ENCODE measurements around the gene NPEPL1.

NPEPL1 gene

DNA sequence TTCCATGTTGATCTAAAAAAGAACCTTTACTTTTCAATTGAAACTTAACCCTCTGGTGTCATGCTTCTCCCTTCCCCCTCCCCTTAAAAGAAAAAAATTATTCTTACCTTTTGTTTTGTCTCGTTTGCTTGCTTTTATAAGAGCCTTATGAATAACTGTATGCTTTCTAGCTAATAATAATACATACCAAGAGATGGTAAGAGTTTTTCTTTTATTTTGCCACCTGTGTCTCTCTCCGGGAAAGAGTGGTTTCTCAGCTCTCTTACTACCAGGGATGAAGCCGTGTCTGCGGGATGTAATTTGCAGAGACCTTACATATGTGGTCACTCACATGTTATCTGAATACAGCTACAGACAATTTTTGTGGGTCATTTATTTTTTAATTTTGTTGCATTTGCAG lies 33.8 kb upstream of the NPEPL1 start:
- DNase-seq (ENCODE audit: low read depth) = no peak

DNA sequence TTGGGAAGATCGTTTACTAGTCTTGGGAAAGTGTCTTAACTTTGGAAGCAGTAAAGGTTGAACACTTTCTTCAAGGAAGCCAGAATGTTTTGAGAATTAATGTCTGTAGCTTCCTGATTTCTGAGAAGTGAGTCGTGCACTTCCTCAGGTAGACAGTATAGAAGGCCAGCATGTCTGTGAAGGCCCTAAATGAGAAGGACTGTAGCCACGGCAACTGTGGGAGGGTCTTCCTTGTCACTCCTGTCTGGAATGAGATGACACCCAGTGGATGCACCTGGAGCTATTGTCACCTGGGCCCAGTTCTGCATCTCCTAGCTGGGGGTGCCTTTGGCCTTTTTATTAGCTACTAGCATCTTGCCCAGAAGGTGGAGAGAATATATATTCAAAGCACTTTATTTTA lies 32.8 kb upstream of the NPEPL1 start:
- no peak for DNase-seq (ENCODE audit: low read depth)

DNA sequence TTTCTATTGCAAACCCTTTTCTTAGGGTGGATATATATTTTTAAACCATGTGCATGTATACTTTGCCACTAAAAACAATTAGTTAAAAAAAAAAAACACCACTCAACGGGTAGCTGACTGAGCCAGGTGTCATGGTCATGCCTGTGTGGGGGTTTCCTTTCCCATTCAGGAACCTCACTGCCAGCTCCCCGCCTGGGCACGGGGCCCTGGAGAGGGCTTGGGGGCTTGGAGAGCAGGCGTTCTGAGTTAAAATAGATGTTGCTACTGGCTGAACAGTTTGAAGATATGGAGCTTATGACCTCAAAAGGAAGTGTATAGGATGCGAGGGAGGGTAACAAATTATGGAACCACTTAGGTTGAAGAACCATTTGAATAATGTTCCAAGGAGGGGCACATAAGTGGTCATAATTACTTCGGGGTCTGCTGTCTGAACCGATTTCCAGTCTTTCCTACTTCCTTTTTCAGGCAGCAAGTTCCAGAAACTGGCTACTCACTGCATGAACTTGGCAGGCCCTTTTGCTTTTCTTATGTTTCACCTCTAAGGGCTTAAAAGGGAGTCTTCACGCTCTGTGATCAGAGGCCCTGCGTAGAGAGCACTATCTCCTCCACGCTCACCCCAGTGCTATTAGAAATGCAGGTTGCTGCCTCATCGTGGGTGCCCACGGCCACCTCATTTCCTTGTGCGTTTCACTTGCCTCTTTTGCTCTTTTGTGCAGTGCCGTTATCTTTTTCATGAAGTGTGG lies 31.6 kb upstream of the NPEPL1 start:
- no peak for DNase-seq (ENCODE audit: low read depth)

GRCh38 chr20:58661598-58662473 lies 30.8 kb upstream of the NPEPL1 start:
- DNase-seq (ENCODE audit: low read depth) = no peak

DNA sequence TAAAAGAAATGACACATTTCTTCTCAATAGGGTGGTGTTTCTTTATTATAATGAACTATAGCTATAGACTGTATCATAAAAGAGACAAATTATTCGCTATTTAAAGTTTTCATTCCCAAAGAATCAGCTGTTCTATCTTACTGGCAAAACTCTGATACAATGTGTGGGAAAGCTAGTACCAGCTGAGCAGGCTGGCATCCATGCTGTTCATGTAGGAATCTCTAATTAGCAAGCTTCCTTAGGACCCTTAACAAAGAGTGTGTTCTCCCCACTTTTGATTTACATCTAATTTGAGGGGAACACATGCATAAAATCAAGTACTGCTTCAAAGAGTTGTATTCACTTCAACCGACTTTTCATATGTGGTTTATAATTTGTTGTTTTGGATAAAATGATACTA lies 28.3 kb upstream of the NPEPL1 start:
- DNase-seq (ENCODE audit: low read depth) = no peak

DNA sequence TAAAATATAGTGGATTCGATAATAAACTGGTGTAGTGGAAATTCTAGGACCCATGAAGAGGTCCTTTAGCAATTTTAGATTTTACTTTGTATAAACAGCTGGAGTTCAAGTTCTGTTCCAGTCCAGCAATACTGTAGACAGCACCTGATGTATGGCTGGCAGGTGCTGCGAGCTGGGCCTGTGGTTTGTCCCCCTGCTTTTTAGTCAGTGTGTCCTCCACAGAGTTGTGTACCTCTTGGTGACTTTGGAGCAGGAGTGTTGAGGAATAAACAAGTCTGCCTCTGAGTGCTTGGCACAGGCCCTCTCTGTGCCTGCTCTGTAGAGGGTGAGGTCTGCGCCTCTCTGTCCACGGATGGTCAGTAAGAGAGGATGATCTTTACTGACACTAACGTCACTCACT lies 27.7 kb upstream of the NPEPL1 start:
- DNase-seq (ENCODE audit: low read depth) = no peak

- no peak for DNase-seq (ENCODE audit: low read depth)
Observed at GRCh38 chr20:58665606-58666005, 27.0 kb upstream of the NPEPL1 start.

DNA sequence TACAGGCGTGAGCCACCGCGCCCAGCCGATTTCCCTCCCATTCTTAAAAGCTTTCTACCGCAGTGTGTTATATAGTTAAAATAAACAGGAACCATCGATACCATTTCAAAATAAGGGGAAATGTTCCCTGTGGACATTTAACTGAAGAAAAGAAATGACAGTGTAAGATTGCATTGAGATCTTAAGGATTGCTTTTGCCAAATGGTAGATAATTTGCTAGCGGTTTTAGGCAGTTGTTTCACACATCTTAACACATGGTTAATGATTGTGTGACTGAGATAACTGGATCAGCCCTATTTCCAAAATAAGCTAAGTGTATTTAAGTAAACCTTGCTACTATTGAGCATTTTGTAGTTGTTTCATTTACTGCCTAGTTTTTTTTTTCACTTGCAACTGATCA lies 25.9 kb upstream of the NPEPL1 start:
- DNase-seq (ENCODE audit: low read depth) = no peak

DNA sequence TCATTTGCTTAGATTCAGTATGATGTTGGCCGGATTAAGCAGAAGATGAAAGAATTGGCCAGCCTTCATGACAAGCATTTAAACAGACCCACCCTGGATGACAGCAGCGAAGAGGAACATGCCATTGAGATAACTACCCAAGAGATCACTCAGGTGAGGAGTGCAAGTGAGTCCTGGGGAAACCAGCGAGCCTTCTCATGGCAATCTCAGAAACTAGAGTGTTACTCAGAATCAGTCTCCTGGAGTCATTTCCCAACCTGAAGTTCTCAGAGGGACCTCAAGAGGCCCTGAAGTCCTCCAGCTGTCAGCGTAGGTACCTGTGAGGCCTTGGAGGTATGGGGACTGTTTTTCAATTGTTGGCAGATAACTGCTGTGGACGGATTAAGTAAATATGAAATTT lies 24.6 kb upstream of the NPEPL1 start:
- DNase-seq (ENCODE audit: low read depth) = no peak

DNA sequence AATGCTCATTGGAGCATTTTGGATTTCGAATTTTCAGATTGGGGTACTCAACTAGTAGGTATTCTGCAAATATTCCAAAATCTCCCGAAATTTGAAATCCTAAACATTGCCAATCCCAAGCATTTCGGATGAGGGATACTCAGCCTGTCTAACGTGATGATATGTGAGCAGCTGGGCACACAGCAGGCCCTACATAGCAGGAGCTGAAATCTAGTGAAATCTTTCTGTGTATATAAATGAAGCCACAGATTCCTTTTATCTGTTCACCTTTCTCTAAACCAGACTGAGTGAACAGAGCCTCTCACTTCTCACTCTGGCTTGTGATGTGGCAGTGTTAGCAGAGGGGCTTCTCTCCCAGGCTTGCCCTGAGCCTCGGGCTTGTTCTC lies 23.7 kb upstream of the NPEPL1 start:
- no peak for DNase-seq (ENCODE audit: low read depth)

DNA sequence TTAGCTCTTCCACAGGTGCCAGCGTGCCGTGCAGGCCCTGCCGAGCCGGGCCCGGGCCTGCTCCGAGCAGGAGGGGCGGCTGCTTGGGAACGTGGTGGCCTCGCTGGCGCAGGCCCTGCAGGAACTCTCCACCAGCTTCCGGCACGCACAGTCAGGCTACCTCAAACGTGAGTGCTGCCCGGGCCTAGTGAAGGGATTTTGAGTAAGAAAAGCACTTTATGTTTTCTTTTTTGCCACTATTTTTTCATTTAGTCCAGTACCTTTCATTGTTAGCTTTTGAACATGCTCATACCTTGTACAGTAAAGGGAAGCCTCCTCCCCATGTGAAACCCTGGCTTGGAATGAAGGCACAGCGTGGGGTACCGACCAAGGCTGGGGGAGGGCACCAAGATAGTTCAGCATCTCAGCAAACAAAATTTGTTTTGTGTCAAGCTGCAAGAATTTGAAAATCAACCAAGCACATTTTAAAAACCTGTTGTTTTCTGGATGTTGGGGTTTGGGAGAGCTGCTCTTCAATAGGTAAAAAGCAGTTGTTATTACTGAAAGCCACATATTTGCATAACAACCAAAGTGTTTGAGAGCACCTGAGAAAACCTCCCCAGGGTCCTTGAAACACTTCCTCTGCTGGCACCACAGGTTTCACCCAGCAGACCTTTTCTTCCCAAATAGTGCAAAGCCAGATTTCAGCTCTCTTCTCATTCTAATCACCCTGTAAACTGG lies 23.2 kb upstream of the NPEPL1 start:
- DNase-seq (ENCODE audit: low read depth) = no peak

DNA sequence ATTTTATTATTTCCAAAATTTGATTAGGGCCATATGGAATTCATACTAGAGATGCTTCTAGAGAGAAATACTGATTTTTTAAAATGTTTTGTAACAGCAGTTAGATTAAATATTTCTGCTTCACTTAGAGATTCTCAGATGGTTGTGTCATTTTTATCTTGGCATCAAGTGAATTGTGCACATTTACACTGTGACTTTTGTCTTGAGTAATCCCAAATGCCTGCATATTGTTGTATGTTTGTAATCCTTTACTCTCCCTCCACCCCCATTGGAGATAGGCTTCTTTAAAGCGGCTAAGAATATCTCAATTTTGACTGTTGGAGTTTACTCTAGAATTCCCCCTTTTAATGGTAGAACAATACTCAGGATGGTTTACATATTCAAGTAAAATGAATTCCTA lies 22.5 kb upstream of the NPEPL1 start:
- DNase-seq (ENCODE audit: low read depth) = no peak

GRCh38 chr20:58670659-58671058 lies 21.9 kb upstream of the NPEPL1 start:
- no peak for DNase-seq (ENCODE audit: low read depth)

DNA sequence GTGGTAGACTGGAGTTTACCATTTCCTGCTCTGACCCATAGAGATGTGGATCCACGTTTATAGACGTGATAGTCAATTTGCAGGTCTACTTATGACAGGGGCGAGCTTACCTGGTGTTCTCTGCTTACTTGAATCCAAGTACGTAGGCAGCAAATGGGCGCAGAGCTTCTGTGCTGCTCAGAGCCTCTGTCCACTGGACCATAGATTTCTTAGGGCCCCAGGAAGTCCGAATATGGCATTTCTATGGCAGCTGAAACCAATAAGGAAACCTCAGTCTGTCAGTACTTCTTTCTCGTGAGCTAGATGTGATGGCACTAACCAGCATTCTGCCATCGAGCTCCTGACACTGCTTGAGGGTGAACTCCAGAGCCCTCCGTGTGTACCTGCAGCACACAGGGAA lies 19.5 kb upstream of the NPEPL1 start:
- no peak for DNase-seq (ENCODE audit: low read depth)

DNA sequence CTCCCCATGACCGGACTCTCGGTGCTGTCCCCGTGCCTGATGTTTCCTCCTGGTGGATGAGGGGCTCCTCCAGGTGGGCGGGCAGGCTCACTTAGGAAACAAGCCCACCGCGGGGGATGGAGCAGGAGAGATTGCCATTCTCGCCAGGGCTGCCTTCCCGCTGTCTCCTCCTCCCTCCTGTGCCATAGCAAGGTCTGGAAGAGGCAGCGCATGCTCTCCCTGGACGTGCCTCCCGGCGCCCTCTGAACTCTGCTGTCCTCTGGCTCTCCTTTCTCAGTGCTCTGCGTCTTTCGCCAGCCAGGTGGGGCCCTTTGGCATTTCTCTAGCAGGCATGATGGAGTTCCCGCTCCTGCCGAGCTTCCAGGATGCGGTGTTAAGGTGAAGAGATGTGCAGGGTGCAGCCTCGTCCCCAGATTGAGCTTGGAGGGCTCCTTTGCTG lies 17.4 kb upstream of the NPEPL1 start:
- no peak for DNase-seq (ENCODE audit: low read depth)

DNA sequence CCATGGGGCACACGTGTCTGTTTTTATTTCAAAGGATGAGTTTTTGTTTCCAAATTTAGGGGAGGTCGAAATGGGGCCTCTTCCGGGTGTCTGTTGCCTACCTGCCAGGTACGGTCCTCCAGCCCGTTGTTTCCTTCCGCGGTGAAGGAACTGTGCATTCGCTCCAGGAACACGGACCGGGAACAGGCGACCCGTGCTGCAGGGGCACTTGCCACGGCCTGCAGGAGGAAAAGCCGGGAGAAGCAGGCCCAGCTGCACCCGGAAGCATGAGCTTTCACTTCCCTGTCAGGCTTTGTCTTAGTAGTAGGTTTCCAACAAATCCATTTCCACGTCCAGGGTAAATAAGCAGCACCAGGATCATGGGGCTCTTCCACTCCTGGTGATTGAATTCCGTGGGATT lies 17.0 kb upstream of the NPEPL1 start:
- no peak for DNase-seq (ENCODE audit: low read depth)

DNA sequence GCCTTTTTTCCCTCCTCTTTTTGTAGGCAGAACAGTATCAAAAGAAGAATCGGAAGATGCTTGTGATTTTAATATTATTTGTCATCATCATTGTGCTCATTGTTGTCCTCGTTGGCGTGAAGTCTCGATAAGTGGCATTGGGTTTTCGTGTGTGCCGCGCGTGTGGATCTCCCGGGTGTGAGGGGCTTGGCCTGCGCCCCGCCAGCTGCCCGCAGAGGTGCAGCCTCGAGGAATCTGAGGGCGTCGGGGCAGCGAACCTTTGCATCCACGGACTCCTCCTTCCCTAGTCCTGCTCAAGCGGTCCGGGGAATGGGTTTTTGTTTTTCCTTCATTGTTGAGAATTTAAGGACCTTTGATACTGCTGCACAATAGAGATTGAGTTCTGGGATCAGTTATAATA lies 16.4 kb upstream of the NPEPL1 start:
- no peak for DNase-seq (ENCODE audit: low read depth)

- no peak for DNase-seq (ENCODE audit: low read depth)
Observed at GRCh38 chr20:58677079-58677604, 15.5 kb upstream of the NPEPL1 start.

DNA sequence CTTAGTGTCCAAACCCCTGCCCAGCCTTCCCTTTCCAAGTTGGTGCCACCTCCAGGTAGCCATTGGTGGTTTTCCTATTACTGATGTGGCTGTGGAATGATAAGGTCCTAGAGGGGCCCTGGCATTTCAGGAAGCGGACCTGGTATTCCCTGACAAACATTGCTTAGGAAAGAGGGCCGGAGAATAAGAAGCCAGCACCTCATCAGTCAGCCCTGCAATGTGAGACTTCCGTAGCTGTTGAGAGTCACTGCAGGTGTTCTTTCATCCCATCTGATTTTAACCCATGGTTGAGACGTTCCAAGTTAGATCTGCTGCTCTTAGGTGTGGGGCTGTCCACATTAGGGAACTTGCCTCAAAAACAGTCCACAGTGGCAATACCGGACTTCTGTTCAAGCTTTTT lies 14.8 kb upstream of the NPEPL1 start:
- no peak for DNase-seq (ENCODE audit: low read depth)

GRCh38 chr20:58678806-58679205 lies 13.8 kb upstream of the NPEPL1 start:
- no peak for DNase-seq (ENCODE audit: low read depth)

- DNase-seq (ENCODE audit: low read depth) = no peak
Observed at GRCh38 chr20:58682656-58683531, 9.7 kb upstream of the NPEPL1 start.

DNA sequence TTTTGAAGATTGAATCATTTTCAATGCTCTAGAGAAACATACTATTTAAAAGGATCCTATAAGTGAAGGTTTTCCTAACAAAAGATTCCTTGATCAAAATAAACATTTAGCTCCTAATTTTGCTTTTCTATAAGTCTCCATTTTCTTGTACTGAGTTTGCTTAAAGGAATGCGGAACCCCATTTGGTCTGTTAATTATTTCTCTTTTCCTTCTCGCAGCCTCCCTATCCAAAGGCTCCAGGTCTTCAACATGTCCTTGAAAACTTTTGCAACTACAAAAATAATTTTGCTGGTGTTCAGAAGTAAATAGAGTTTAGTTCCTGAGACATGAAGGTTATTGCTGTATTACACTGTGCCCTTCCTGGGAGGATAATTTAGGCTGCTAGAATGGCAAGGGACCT lies 8.3 kb upstream of the NPEPL1 start:
- DNase-seq (ENCODE audit: low read depth) = no peak
